Measurements from ENCODE around the gene KCTD1. TPM values are rescaled to one million over a fixed set of nuclear protein-coding genes. Genes with fewer than 3 reads are reported as not detected.

KCTD1 gene
- total and polyA plus RNA-seq, 2 of the 4 experiments (the other 2 are of a cell fraction): 5.0 to 5.8 TPM

DNA sequence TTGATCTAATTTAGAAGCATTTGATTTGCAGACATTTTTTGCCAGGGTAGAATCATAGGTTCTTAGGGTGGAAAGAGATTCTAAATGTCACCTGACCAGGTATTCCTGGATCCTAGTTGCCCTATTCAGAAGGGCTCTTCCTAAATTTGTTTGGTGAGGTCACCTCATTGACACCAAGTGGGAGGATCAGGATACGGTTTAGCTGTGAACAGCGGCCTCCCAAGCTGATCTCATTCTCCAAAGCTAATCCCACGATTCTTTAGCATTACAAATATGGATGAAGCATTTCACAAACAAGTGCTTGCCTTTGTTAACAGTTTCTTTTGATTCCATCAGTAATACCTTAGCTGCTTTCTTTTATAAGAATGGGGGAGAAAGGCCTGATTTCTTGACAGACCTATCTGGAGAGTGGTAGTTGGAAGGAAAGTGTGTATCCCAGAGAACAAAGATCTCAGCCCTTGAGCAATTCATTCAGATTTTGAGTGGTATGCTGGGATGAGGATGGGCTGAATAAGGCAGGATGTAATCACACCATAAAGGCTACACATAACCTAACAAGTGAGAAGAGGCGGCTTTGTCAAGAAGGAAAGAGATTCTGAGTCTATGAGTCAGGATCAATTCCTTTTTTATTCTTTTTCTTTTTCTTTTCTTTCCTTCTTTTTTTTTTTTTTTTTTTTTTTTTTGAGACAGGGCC lies 16.6 kb downstream of the KCTD1 start:
- Histone ChIP-seq H3K9me3 (ENCODE audit: control insufficient read depth, insufficient read depth, low read length) (no peaks in the 10 kb centered on the region), H4K91ac (ENCODE audit: insufficient read depth, low read depth, low read length) (no peak overlapping the region), H3K36me3 (ENCODE audit: control insufficient read depth, insufficient read depth, low read length) (no peaks in the 10 kb centered on the region), H2BK5ac (ENCODE audit: low read depth, low read length, poor library complexity, severe bottlenecking) (no peak overlapping the region), H4K5ac (ENCODE audit: low read depth, low read length) (no peak overlapping the region), H2BK20ac (ENCODE audit: low read depth, low read length) (no peak overlapping the region), H2AFZ (replicated peaks; ENCODE audit: low read length, poor library complexity) (no peak overlapping the region), H2AK5ac (ENCODE audit: low read depth, low read length) (no peak overlapping the region), H4K8ac (ENCODE audit: low read depth in 2 of 2, low read length in 2 of 2) (no peak overlapping the region), H3K4me2 (ENCODE audit: low read depth, low read length) (no peak overlapping the region), H4K20me1 (ENCODE audit: insufficient read depth, low read length) (no peaks in the 10 kb centered on the region), H3K9ac (ENCODE audit: low read depth, low read length) (no peak overlapping the region), H3K79me1 (ENCODE audit: low read depth in 1 of 2, low read length in 2 of 2) (peaks cover 0 to 9% of the 10 kb centered on the region in 2 experiments; a peak in 3 of 4 replicates), H3K4ac (ENCODE audit: low read depth, low read length) (no peak overlapping the region), H3K56ac (ENCODE audit: extremely low read depth, insufficient read depth, low read length) (no peak overlapping the region), H2AK9ac (replicated peaks; ENCODE audit: low read depth, low read length, poor library complexity) (no peak overlapping the region), H3K4me3 (ENCODE audit: insufficient read depth, low read depth, low read length) (no peak overlapping the region), H3K27me3 (ENCODE audit: control insufficient read depth, insufficient read depth, low read length) (no peaks in the 10 kb centered on the region), H3K4me1 (ENCODE audit: control insufficient read depth, insufficient read depth, low read length) (peaks cover 3% of the 10 kb centered on the region; the same call in 1 of the 2 replicates), H2BK120ac (ENCODE audit: low read depth, low read length) (no peak overlapping the region), H2BK15ac (ENCODE audit: low read depth, low read length) (no peak overlapping the region), H3K23ac (ENCODE audit: low read depth, low read length) (no peak overlapping the region), H3K14ac (replicated peaks; ENCODE audit: low read depth, low read length) (no peak overlapping the region), H3K27ac (ENCODE audit: insufficient read depth, low read length) (no peak overlapping the region), H3K18ac (ENCODE audit: low read depth, low read length) (no peak overlapping the region), H3K9me1 (ENCODE audit: insufficient read depth, low read length) (peaks cover 3% of the 10 kb centered on the region; the same call in 1 of the 2 replicates)
- TF ChIP-seq MXI1 (IDR thresholded peaks at IDR 0.05; ENCODE audit: borderline replicate concordance, low read depth, low read length): no peak
- TF ChIP-seq FOS (IDR thresholded peaks at IDR 0.05; ENCODE audit: low read depth, low read length): no peak
- TF ChIP-seq CEBPB (IDR thresholded peaks at IDR 0.05; ENCODE audit: low read depth, low read length): no peak
- ChIA-PET CTCF (interaction anchor here (0.6 to 1.4 kb wide), 2 partner anchors 25 to 109 kb away, joined by 3 to 4 read pairs; no protein-coding TSS in a partner anchor), POLR2A (ENCODE audit: unreplicated experiment) (no interaction called here)
- dilution Hi-C loops (cut with HindIII; ENCODE audit: low sequenced_read_pairs, unreplicated experiment) (no loop called here), intact Hi-C loops (cut with micrococcal nuclease) (loop anchor here (10.0 kb wide), 1 partner anchor 63 kb away; no protein-coding TSS in a partner anchor), in situ Hi-C loops (cut with MboI; ENCODE audit: low sequenced_read_pairs) (no loop called here)
- no TSS peak for BruUV-seq (replicated peaks)
- 92% methylated on average over 2 of the region's 4 CpGs; no CpG with 5 or more reads in 1 of the 2 experiments for WGBS, 2 experiments (ENCODE audit: extremely low coverage in 2 of 2, insufficient read length in 1 of 2)
- DNase-seq (no peak), ATAC-seq (ENCODE audit: low read depth) (no peak)
